NCI-H226 (cell line): ENCODE results near the gene SLC25A18.
"Not testable (repeated sequence)": the region's sequence is repeated elsewhere in the genome, so short reads cannot be mapped to it uniquely, and the experiment has no call there.

ENCODE experiments used
- DNase-seq: peaks from one replicate; pipeline ENCODE4 v3.0.0-alpha.2; 2015

Gene SLC25A18

GRCh38 chr22:17612057-17612456 is 48.8 kb downstream of the SLC25A18 start:
- DNase-seq = no peak

DNA sequence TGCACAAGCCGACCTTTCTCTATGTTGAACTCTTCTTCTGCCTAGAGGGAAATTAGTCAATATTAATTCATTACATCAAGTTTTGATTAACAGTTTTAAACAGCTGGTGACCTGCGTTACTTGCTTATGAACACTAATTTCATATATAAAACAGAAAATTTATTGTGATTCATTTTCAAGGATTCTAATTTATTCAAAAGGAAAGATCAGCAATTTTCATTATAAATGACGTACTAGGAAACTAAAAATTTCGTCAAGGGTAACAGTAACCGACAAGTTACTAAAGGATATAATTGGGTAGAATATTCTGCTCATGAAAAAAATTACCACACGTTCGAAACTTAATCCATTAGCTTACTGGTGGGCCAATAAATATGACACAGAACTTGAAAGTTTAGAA is 50.0 kb downstream of the SLC25A18 start:
- DNase-seq = no peak

GRCh38 chr22:17627961-17628405 is 64.7 kb downstream of the SLC25A18 start:
- no peak for DNase-seq

GRCh38 chr22:17628406-17629172 is 65.3 kb downstream of the SLC25A18 start, which contains the start of gene ATP6V1E1:
Gene ATP6V1E1, minus strand, starts transcription at chr22:17628749. Its CDS starts 114 bp downstream, at chr22:17628635.
- peak; percentile 81 for DNase-seq

GRCh38 chr22:17629173-17629489 is 65.8 kb downstream of the SLC25A18 start:
- DNase-seq = no peak

DNA sequence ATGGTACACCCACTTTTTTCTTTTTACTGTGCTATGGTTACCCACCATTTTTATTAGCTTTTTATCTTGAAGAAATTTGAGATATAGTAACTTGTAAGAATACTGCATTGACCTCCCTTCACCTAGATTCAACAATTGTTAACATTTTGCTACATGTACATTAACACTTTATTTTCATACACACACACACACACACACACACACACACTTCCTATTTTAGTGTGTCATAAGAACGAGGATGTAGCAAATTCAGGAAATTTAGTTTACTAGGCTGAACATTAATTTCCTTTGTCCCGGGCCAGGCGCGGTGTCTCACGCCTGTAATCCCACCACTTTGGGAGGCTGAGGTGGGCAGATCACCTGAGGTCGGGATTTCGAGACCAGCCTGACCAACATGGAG is 66.3 kb downstream of the SLC25A18 start:
- DNase-seq = no peak

DNA sequence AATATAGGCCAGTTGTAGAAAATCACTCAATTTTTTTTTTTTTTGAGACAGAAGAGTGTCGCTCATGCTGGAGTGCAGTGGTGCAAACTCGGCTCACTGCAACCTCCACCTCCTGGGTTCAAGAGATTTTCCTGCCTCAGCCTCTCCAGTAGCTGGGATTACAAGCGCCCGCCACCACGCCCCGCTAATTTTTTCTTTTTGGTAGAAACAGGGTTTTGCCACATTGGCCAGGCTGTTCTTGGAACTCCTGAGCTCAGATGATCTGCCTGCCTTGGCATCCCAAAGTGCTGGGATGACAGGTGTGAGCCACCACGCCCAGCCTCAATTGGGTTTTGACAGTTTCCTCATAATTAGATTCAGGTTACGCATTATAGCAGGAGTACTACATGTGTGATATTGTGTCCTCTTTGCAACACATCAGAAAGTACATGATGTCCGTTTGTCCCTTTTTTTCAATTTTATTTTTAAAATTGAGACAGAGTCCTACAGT is 67.8 kb downstream of the SLC25A18 start:
- no peak for DNase-seq

GRCh38 chr22:17633217-17633997 is 70.1 kb downstream of the SLC25A18 start:
- DNase-seq = peak; percentile 77

GRCh38 chr22:17633998-17634323 is 70.7 kb downstream of the SLC25A18 start:
- DNase-seq = no peak

- no peak for DNase-seq
Observed at GRCh38 chr22:17634696-17635095, 71.4 kb downstream of the SLC25A18 start.

DNA sequence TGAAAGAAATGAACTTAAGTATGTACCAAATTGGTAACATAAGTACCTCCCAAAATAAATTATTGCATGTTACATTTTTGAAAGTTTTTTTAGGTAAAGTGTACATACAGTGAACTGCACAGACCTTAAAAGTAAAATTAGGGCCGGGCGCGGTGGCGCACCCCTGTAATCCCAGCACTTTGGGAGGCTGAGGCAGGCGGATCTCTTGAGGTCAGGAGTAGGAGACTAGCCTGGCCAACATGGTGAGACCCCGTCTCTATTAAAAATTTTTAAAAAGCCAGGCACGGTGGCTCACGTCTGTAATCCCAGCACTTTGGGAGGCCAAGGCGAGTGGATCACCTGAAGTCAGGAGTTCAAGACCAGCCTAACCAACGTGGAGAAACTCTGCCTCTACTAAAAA is 73.6 kb downstream of the SLC25A18 start:
- DNase-seq = not testable (repeated sequence)

DNA sequence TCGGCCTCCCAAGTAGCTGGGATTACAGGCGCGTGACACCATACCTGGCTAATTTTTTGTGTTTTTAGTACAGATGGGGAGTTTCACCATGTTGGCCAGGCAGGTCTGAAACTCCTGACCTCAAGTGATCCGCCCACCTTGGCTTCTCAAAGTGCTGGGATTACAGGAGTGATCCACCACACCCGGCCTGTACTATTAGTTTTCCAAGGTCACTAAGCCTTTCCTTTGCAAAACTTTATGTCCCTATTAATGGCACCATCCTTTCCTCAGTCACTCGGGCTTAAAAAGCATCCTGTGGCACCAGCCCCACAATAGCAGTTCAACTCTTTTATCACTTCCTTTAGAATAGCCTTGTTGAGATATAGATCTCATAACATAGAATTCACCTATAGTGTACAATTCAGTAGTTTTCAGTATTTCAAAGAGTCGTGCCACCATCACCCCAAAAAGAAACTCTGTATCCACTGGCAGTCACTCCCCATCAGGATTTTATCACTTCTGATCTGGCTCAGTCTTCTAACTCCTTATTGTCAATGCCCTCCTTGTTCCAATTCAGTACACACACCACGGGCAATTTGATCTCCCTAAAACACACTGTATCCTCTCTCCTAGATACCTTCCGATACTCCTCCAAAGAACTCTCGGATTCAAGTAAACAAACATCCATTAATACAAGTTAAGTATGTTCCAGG is 74.3 kb downstream of the SLC25A18 start:
- DNase-seq = no peak

GRCh38 chr22:17638182-17638431 is 74.8 kb downstream of the SLC25A18 start:
- DNase-seq = no peak

GRCh38 chr22:17638432-17639246 is 75.3 kb downstream of the SLC25A18 start, which contains the start of gene BCL2L13:
Gene BCL2L13, plus strand, starts transcription at chr22:17638757. Its CDS starts 16,955 bp downstream, at chr22:17655712.
- DNase-seq = peak; percentile 76

- DNase-seq = no peak
Observed at GRCh38 chr22:17639247-17639741, 76.0 kb downstream of the SLC25A18 start.
